Hepatocyte (in vitro differentiated cells): ENCODE data around the gene TPBGL. TPM values are rescaled to one million over a fixed set of nuclear protein-coding genes. Genes with fewer than 3 reads are reported as not detected.

Experiments
- DNase-seq: peaks from one replicate; pipeline ENCODE4 v3.0.0-alpha.2; 2016; ENCODE audit warnings: low spot score
- H2AFZ ChIP-seq: fragments of 200-600 bp; sonication (generic); 2 replicates; pipeline ENCODE4 v1.6.0; 2016; ENCODE audit warnings: antibody characterized with exemption, mild to moderate bottlenecking
- H3K27ac ChIP-seq: fragments of 200-600 bp; sonication (generic); 2 replicates; pipeline ENCODE4 v1.5.1; 2016; ENCODE audit warnings: mild to moderate bottlenecking
- H3K27me3 ChIP-seq: fragments of 200-600 bp; sonication (generic); 2 replicates; pipeline ENCODE4 v1.6.1; 2016
- H3K36me3 ChIP-seq: fragments of 200-600 bp; sonication (generic); replicated peaks from 2 replicates; pipeline ENCODE4 v1.5.1; 2016; ENCODE audit warnings: low read depth; ENCODE audit not compliant: insufficient read depth
- H3K4me1 ChIP-seq: fragments of 200-600 bp; sonication (generic); 2 replicates; pipeline ENCODE4 v1.5.1; 2016; ENCODE audit warnings: mild to moderate bottlenecking, moderate library complexity; ENCODE audit not compliant: insufficient read depth
- H3K4me2 ChIP-seq: fragments of 200-600 bp; sonication (generic); 2 replicates; pipeline ENCODE4 v1.6.0; 2016
- H3K4me3 ChIP-seq: fragments of 200-600 bp; sonication (generic); 2 replicates; pipeline ENCODE4 v1.5.1; 2016; ENCODE audit warnings: mild to moderate bottlenecking
- H3K79me2 ChIP-seq: fragments of 200-600 bp; sonication (generic); 2 replicates; pipeline ENCODE4 v1.6.0; 2017; ENCODE audit warnings: mild to moderate bottlenecking
- H3K9me2 ChIP-seq: fragments of 200-600 bp; sonication (generic); replicated peaks from 2 replicates; pipeline ENCODE4 v1.6.0; 2017; ENCODE audit warnings: mild to moderate bottlenecking; ENCODE audit not compliant: insufficient read depth
- H3K9me3 ChIP-seq: fragments of 200-600 bp; sonication (generic); 2 replicates; pipeline ENCODE4 v1.5.1; 2016; ENCODE audit warnings: low read depth, mild to moderate bottlenecking
- H4K20me1 ChIP-seq: fragments of 200-600 bp; sonication (generic); 2 replicates; pipeline ENCODE4 v1.6.0; 2016; ENCODE audit warnings: mild to moderate bottlenecking; ENCODE audit not compliant: insufficient read depth, poor library complexity, severe bottlenecking
- CTCF ChIP-seq: fragments of 200-600 bp; sonication (generic); IDR thresholded peaks from 2 replicates; pipeline ENCODE4 v1.5.1; 2016; ENCODE audit warnings: antibody characterized with exemption, mild to moderate bottlenecking; ENCODE audit not compliant: poor library complexity
- EZH2 ChIP-seq: fragments of 200-600 bp; sonication (generic); IDR thresholded peaks from 2 replicates; pipeline ENCODE4 v1.6.1; 2016; ENCODE audit warnings: antibody characterized with exemption, mild to moderate bottlenecking, borderline replicate concordance
- EZH2phosphoT487 ChIP-seq: fragments of 200-600 bp; sonication (generic); IDR thresholded peaks from one replicate; pipeline ENCODE4 v1.6.1; 2018; ENCODE audit warnings: antibody characterized with exemption, mild to moderate bottlenecking, low read depth, moderate library complexity; ENCODE audit not compliant: unreplicated experiment, severe bottlenecking
- WGBS: methylation state at CpG from one replicate; pipeline ENCODE4 v1.1.6; 2016; ENCODE audit warnings: low lambda C conversion rate; ENCODE audit errors: missing lambda C conversion rate; 5-methylcytosine and 5-hydroxymethylcytosine counted together
- polyA plus RNA-seq: library from polyadenylated mRNA; unstranded; fragments of >200 nt; fragmentation: Nextera tagmentation; extraction: Ambion mirVana; gene quantifications from 2 replicates; pipeline ENCODE4 v1.2.1, GENCODE V29; 2016
- total RNA-seq: library from RNA; depleted of rRNA; stranded (reverse); fragments of >200 nt; gene quantifications from 2 replicates; pipeline ENCODE4 v1.2.3, GENCODE V29; 2014

Gene TPBGL
- total and polyA plus RNA-seq, 2 experiments from 2014 or later, result 0.12 TPM; not detected in 1

- Histone ChIP-seq H3K27ac (no peak overlapping the region), H3K9me3 (no peaks in the 10 kb centered on the region), H2AFZ (no peak overlapping the region), H3K4me3 (no peak overlapping the region), H3K4me1 (no peaks in the 10 kb centered on the region), H3K79me2 (no peaks in the 10 kb centered on the region), H3K27me3 (peaks cover 33% of the 10 kb centered on the region), H4K20me1 (no peaks in the 10 kb centered on the region), H3K9me2 (no peaks in the 10 kb centered on the region), H3K4me2 (no peak overlapping the region), H3K36me3 (no peaks in the 10 kb centered on the region)
- DNase-seq, result no peak
- WGBS, result 76% methylated on average over 11 of the region's 11 CpGs
- no peak for TF ChIP-seq EZH2
- no peak for TF ChIP-seq EZH2phosphoT487
- no peak for TF ChIP-seq CTCF
These were observed 6.2 kb downstream of the TPBGL start for GRCh38 chr11:75246671-75247350.

- H3K79me2 ChIP-seq, result no peaks in the 10 kb centered on the region
- H3K36me3 ChIP-seq, result no peaks in the 10 kb centered on the region
- H3K27ac ChIP-seq, result no peak overlapping the region
- peaks cover 14% of the 10 kb centered on the region for H3K27me3 ChIP-seq
- no peak for DNase-seq
- no peaks in the 10 kb centered on the region for H3K9me3 ChIP-seq
- H3K4me1 ChIP-seq, result no peaks in the 10 kb centered on the region
- H2AFZ ChIP-seq, result no peak overlapping the region
- H3K9me2 ChIP-seq, result no peaks in the 10 kb centered on the region
- no peak overlapping the region for H3K4me2 ChIP-seq
- no peaks in the 10 kb centered on the region for H4K20me1 ChIP-seq
- 46% methylated on average over 11 of the region's 11 CpGs for WGBS
- no peak overlapping the region for H3K4me3 ChIP-seq
- TF ChIP-seq EZH2, result no peak
These were observed 8.3 kb downstream of the TPBGL start for GRCh38 chr11:75248924-75249256.

- no peaks in the 10 kb centered on the region for H3K9me2 ChIP-seq
- no peak overlapping the region for H3K4me3 ChIP-seq
- no peak overlapping the region for H3K4me2 ChIP-seq
- H2AFZ ChIP-seq, result no peak overlapping the region
- H3K36me3 ChIP-seq, result no peaks in the 10 kb centered on the region
- H3K79me2 ChIP-seq, result no peaks in the 10 kb centered on the region
- no peaks in the 10 kb centered on the region for H3K4me1 ChIP-seq
- 57% methylated on average over 3 of the region's 3 CpGs for WGBS
- TF ChIP-seq EZH2, result no peak
- no peak for TF ChIP-seq EZH2phosphoT487
- no peak for TF ChIP-seq CTCF
- peaks cover 6% of the 10 kb centered on the region for H3K27me3 ChIP-seq
- H3K27ac ChIP-seq, result no peak overlapping the region
- H4K20me1 ChIP-seq, result no peaks in the 10 kb centered on the region
- DNase-seq, result no peak
- H3K9me3 ChIP-seq, result no peaks in the 10 kb centered on the region
These were observed 9.1 kb downstream of the TPBGL start for GRCh38 chr11:75249704-75250103.

GRCh38 chr11:75254326-75254725, 13.8 kb downstream of the TPBGL start:
- Histone ChIP-seq H3K9me2 (no peaks in the 10 kb centered on the region), H3K36me3 (no peaks in the 10 kb centered on the region), H3K4me3 (no peak overlapping the region), H4K20me1 (no peaks in the 10 kb centered on the region), H3K9me3 (no peaks in the 10 kb centered on the region), H3K79me2 (no peaks in the 10 kb centered on the region), H3K4me2 (no peak overlapping the region), H3K4me1 (no peaks in the 10 kb centered on the region), H2AFZ (no peak overlapping the region), H3K27ac (no peak overlapping the region), H3K27me3 (peaks cover 4% of the 10 kb centered on the region)
- no peak for DNase-seq
- TF ChIP-seq EZH2phosphoT487 (no peak), EZH2 (no peak), CTCF (no peak)
